A673 (cell line): ENCODE results near the gene KANSL1. TPM values are rescaled to one million over a fixed set of nuclear protein-coding genes. Genes with fewer than 3 reads are reported as not detected.

Experiments used
- BruUV-seq: library from RNA; stranded (reverse); fragments of 400-500 nt; replicated peaks from 2 replicates; lab custom pipeline; 2021; lab: Mats Ljungman, UMichigan
- CTCF ChIA-PET: fragments of 300-600 bp; sonication (Branson Sonifier 250); formaldehyde crosslinking; loops from one replicate; lab custom pipeline; 2022; ENCODE audit warnings: antibody characterized with exemption; lab: Charles Lee
- POLR2A ChIA-PET: fragments of 300-600 bp; sonication (Branson Sonifier 250); formaldehyde crosslinking; loops from one replicate; lab custom pipeline; 2022; ENCODE audit warnings: antibody characterized with exemption; ENCODE audit not compliant: low non-redundant PET; lab: Charles Lee
- DNase-seq: peaks from one replicate; pipeline ENCODE4 v3.0.0-alpha.2; 2015; ENCODE audit warnings: low spot score
- H3K27ac ChIP-seq: fragments of 200-600 bp; sonication (generic); 2 replicates; pipeline ENCODE4 v1.5.1; 2016; ENCODE audit warnings: mixed run types, low read depth, mild to moderate bottlenecking, mixed read lengths, antibody characterized with exemption, low read length; ENCODE audit not compliant: poor library complexity, severe bottlenecking
- H3K27me3 ChIP-seq: fragments of 200-600 bp; sonication (generic); replicated peaks from 2 replicates; pipeline ENCODE4 v1.6.1; 2017; ENCODE audit warnings: mixed run types, low read depth, mild to moderate bottlenecking, mixed read lengths, antibody characterized with exemption, low read length; ENCODE audit not compliant: insufficient read depth, poor library complexity
- H3K36me3 ChIP-seq: fragments of 200-600 bp; sonication (generic); 2 replicates; pipeline ENCODE4 v1.6.1; 2016; ENCODE audit warnings: mixed run types, mild to moderate bottlenecking, mixed read lengths, antibody characterized with exemption, low read length; ENCODE audit not compliant: insufficient read depth, poor library complexity, severe bottlenecking
- H3K4me1 ChIP-seq: fragments of 200-600 bp; sonication (generic); 2 replicates; pipeline ENCODE4 v1.6.1; 2017; ENCODE audit warnings: mixed run types, mild to moderate bottlenecking, mixed read lengths, antibody characterized with exemption, low read length; ENCODE audit not compliant: insufficient read depth, poor library complexity, severe bottlenecking
- H3K4me3 ChIP-seq: fragments of 200-600 bp; sonication (generic); 2 replicates; pipeline ENCODE4 v1.5.1; 2016; ENCODE audit warnings: low read depth, mixed run types, mild to moderate bottlenecking, mixed read lengths, low read length; ENCODE audit not compliant: poor library complexity, severe bottlenecking
- H3K9me3 ChIP-seq: fragments of 200-600 bp; sonication (generic); 2 replicates; pipeline ENCODE4 v1.6.1; 2016; ENCODE audit warnings: mixed run types, low read depth, mild to moderate bottlenecking, mixed read lengths, antibody characterized with exemption, low read length; ENCODE audit not compliant: poor library complexity, severe bottlenecking
- CTCF ChIP-seq: fragments of 300-800, 200-600 bp; sonication (generic); conservative IDR thresholded peaks from 2 replicates; pipeline ENCODE4 v1.5.1; 2017; ENCODE audit warnings: low read depth, mild to moderate bottlenecking, antibody characterized with exemption, low read length, moderate library complexity, mixed read lengths
- EZH2 ChIP-seq: fragments of 200-600 bp; sonication (generic); IDR thresholded peaks from 2 replicates; pipeline ENCODE4 v1.6.1; 2017; ENCODE audit warnings: borderline replicate concordance, low read depth, mild to moderate bottlenecking, mixed read lengths, antibody characterized with exemption, low read length; ENCODE audit not compliant: poor library complexity, severe bottlenecking
- intact Hi-C: fragments of 100-400 bp; cut with micrococcal nuclease; formaldehyde crosslinking; loops from one replicate; pipeline ENCODE4 v1.10.0; 2022; ENCODE audit not compliant: unreplicated experiment
- total RNA-seq: library from RNA; stranded (reverse); gene quantifications from 2 replicates; pipeline ENCODE4 v1.2.3, GENCODE V29; 2021

Gene KANSL1
- total RNA-seq, 1 experiment from 2014 or later: 64.9 TPM

DNA sequence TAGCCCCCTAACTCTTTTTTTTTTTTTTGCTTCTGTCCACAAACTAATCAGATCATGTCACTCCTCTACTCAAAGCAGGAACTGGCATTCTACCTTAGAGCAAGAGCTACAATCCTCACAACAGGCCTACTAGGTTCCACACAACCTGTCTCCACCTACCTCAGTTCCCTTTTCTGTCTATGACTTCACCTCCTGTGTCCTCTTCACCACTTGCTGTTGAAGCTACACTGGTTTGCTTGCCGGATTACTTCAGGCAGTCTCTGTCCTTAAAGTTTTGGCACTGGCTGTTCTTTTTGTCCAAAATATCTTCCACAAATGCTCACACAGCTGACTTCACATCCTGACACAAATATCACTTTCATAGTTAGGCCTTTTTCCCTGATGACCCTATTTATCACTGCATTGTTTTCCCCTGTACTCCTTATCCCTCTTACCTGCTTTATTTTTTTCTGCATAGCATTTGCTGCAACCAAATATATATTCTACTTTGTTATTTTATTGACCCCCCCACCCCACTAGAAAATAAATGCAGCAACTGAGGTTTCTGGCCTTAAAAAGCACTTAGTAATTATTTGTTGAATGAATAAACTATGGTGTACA is 72.0 kb downstream of the KANSL1 start:
- H3K27ac ChIP-seq: no peak overlapping the region
- peaks cover 7% of the 10 kb centered on the region for H3K4me1 ChIP-seq
- no peaks in the 10 kb centered on the region for H3K27me3 ChIP-seq
- H3K36me3 ChIP-seq: no peaks in the 10 kb centered on the region
- intact Hi-C loops: no loop called here
- BruUV-seq: no TSS peak
- H3K9me3 ChIP-seq: no peaks in the 10 kb centered on the region
- POLR2A ChIA-PET: interaction anchor here (0.7 kb wide), 1 partner anchor 1346 kb away, joined by 3 read pairs; no protein-coding TSS in a partner anchor
- CTCF ChIA-PET: no interaction called here
- no peak for TF ChIP-seq CTCF
- TF ChIP-seq EZH2: no peak
- H3K4me3 ChIP-seq: no peak overlapping the region
- DNase-seq: no peak

GRCh38 chr17:46120537-46120936 is 72.7 kb downstream of the KANSL1 start:
- DNase-seq: no peak
- POLR2A ChIA-PET: no interaction called here
- Histone ChIP-seq H3K9me3 (no peaks in the 10 kb centered on the region), H3K4me3 (no peak overlapping the region), H3K4me1 (peaks cover 9% of the 10 kb centered on the region), H3K27ac (no peak overlapping the region), H3K27me3 (no peaks in the 10 kb centered on the region), H3K36me3 (no peaks in the 10 kb centered on the region)
- intact Hi-C loops: no loop called here
- CTCF ChIA-PET: no interaction called here
- TF ChIP-seq CTCF (no peak), EZH2 (no peak)
- no TSS peak for BruUV-seq

GRCh38 chr17:46120078-46120477 is 73.2 kb downstream of the KANSL1 start:
- intact Hi-C loops: no loop called here
- POLR2A ChIA-PET: no interaction called here
- Histone ChIP-seq H3K4me1 (peaks cover 14% of the 10 kb centered on the region), H3K9me3 (no peaks in the 10 kb centered on the region), H3K36me3 (no peaks in the 10 kb centered on the region), H3K27ac (no peak overlapping the region), H3K4me3 (no peak overlapping the region), H3K27me3 (no peaks in the 10 kb centered on the region)
- BruUV-seq: no TSS peak
- CTCF ChIA-PET: no interaction called here
- DNase-seq: no peak
- TF ChIP-seq CTCF (no peak), EZH2 (no peak)
